ENCODE measurements around the gene BUD31.
"Not testable (repeated sequence)": the region's sequence is repeated elsewhere in the genome, so short reads cannot be mapped to it uniquely, and the experiment has no call there.

BUD31 gene

DNA sequence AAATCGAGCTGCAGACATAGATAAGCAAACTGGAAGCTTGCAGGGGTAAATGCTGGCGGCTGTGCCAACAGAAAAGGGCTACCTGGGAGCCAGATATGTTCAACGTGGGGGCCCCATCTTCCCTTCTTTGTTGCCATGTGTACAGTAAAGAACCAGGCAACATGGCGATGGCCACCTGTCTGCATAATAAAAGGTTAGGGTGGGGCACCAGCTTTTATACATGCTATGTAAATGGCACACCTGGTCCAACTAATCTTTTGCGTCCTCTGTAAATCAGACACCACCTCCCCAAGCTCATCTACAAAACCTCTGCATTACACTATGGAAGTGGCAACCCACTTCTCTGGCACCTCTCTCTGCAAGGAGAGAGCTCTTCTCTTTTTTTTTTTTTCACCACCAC is 13.9 kb downstream of the BUD31 start:
- CTCF ChIA-PET: interaction anchor here (0.6 kb wide), 1 partner anchor 1148 kb away, joined by 3 read pairs; no protein-coding TSS in a partner anchor

GRCh38 chr7:99424932-99425730 is 16.4 kb downstream of the BUD31 start:
- Histone ChIP-seq H3K27ac (ENCODE audit: insufficient read depth in 1 of 2, low read depth in 1 of 2, low read length in 2 of 2, poor library complexity in 1 of 2, severe bottlenecking in 2 of 2) (no peak overlapping the region), H3K36me3 (ENCODE audit: control insufficient read depth in 4 of 4, insufficient read depth in 4 of 4, low read length in 3 of 4) (peaks cover 3 to 63% (median 46%) of the 10 kb centered on the region in 4 experiments), H3K9me3 (ENCODE audit: control extremely low read depth in 1 of 5, control insufficient read depth in 4 of 5, insufficient read depth in 2 of 5, low read depth in 1 of 5, low read length in 4 of 5) (no peaks in the 10 kb centered on the region), H3K4me1 (ENCODE audit: control extremely low read depth in 1 of 4, control insufficient read depth in 4 of 4, insufficient read depth in 4 of 4, low read length in 3 of 4) (no peaks in the 10 kb centered on the region), H3K4me3 (ENCODE audit: control insufficient read depth in 1 of 7, extremely low read depth in 1 of 7, insufficient read depth in 4 of 7, low read depth in 2 of 7, low read length in 6 of 7) (no peak overlapping the region), H3K27me3 (replicated peaks in 2 of 5; ENCODE audit: control insufficient read depth in 4 of 5, insufficient read depth in 5 of 5, low read length in 4 of 5) (no peaks in the 10 kb centered on the region)
- 94% methylated on average over 22 of the region's 24 CpGs for WGBS (ENCODE audit: insufficient coverage)
- POLR2A ChIA-PET: no interaction called here
- no peak for DNase-seq
- CTCF ChIA-PET: no interaction called here

More for the DNA sequence above, 13.9 kb downstream of the BUD31 start:
- DNase-seq: no peak
- POLR2A ChIA-PET: interaction anchor here (0.9 kb wide), 1 partner anchor 14 kb away, joined by 5 read pairs; the partner anchor contains the start of genes BUD31 and PDAP1
- 100% methylated on average over 5 of the region's 5 CpGs for WGBS (ENCODE audit: insufficient coverage)
- Histone ChIP-seq H3K27me3 (replicated peaks in 2 of 5; ENCODE audit: control insufficient read depth in 4 of 5, insufficient read depth in 5 of 5, low read length in 4 of 5) (no peaks in the 10 kb centered on the region), H3K4me3 (ENCODE audit: control insufficient read depth in 1 of 7, extremely low read depth in 1 of 7, insufficient read depth in 4 of 7, low read depth in 2 of 7, low read length in 6 of 7) (no peak overlapping the region), H3K4me1 (ENCODE audit: control extremely low read depth in 1 of 4, control insufficient read depth in 4 of 4, insufficient read depth in 4 of 4, low read length in 3 of 4) (no peaks in the 10 kb centered on the region), H3K9me3 (ENCODE audit: control extremely low read depth in 1 of 5, control insufficient read depth in 4 of 5, insufficient read depth in 2 of 5, low read depth in 1 of 5, low read length in 4 of 5) (no peaks in the 10 kb centered on the region), H3K27ac (ENCODE audit: insufficient read depth in 1 of 2, low read depth in 1 of 2, low read length in 2 of 2, poor library complexity in 1 of 2, severe bottlenecking in 2 of 2) (no peak overlapping the region), H3K36me3 (ENCODE audit: control insufficient read depth in 4 of 4, insufficient read depth in 4 of 4, low read length in 3 of 4) (peaks cover 5 to 71% (median 52%) of the 10 kb centered on the region in 4 experiments)

GRCh38 chr7:99428972-99429566 is 20.3 kb downstream of the BUD31 start:
- Histone ChIP-seq H3K27ac (ENCODE audit: insufficient read depth in 1 of 2, low read depth in 1 of 2, low read length in 2 of 2, poor library complexity in 1 of 2, severe bottlenecking in 2 of 2) (no peak overlapping the region), H3K4me3 (ENCODE audit: control insufficient read depth in 1 of 7, extremely low read depth in 1 of 7, insufficient read depth in 4 of 7, low read depth in 2 of 7, low read length in 6 of 7) (no peak overlapping the region)
- WGBS (ENCODE audit: insufficient coverage): 95% methylated on average over 10 of the region's 10 CpGs

GRCh38 chr7:99429756-99430155 is 21.0 kb downstream of the BUD31 start:
- POLR2A ChIA-PET: no interaction called here
- H3K27ac ChIP-seq (ENCODE audit: insufficient read depth in 1 of 2, low read depth in 1 of 2, low read length in 2 of 2, poor library complexity in 1 of 2, severe bottlenecking in 2 of 2): no peak overlapping the region
- no peaks in the 10 kb centered on the region for H3K27me3 ChIP-seq (replicated peaks in 2 of 5; ENCODE audit: control insufficient read depth in 4 of 5, insufficient read depth in 5 of 5, low read length in 4 of 5)

More at GRCh38 chr7:99428972-99429566, 20.3 kb downstream of the BUD31 start:
- CTCF ChIA-PET: interaction anchor here (1.1 kb wide), 1 partner anchor 9 kb away, joined by 6 read pairs; no protein-coding TSS in a partner anchor
- Histone ChIP-seq H3K9me3 (ENCODE audit: control extremely low read depth in 1 of 5, control insufficient read depth in 4 of 5, insufficient read depth in 2 of 5, low read depth in 1 of 5, low read length in 4 of 5) (no peaks in the 10 kb centered on the region), H3K4me1 (ENCODE audit: control extremely low read depth in 1 of 4, control insufficient read depth in 4 of 4, insufficient read depth in 4 of 4, low read length in 3 of 4) (no peaks in the 10 kb centered on the region), H3K27me3 (replicated peaks in 2 of 5; ENCODE audit: control insufficient read depth in 4 of 5, insufficient read depth in 5 of 5, low read length in 4 of 5) (no peaks in the 10 kb centered on the region), H3K36me3 (ENCODE audit: control insufficient read depth in 4 of 4, insufficient read depth in 4 of 4, low read length in 3 of 4) (peaks cover 6 to 60% (median 45%) of the 10 kb centered on the region in 4 experiments)
- POLR2A ChIA-PET: no interaction called here
- DNase-seq: no peak

GRCh38 chr7:99431756-99432540 is 23.2 kb downstream of the BUD31 start:
- DNase-seq; H3K9me3 ChIP-seq (ENCODE audit: control extremely low read depth in 1 of 5, control insufficient read depth in 4 of 5, insufficient read depth in 2 of 5, low read depth in 1 of 5, low read length in 4 of 5); H3K4me1 ChIP-seq (ENCODE audit: control extremely low read depth in 1 of 4, control insufficient read depth in 4 of 4, insufficient read depth in 4 of 4, low read length in 3 of 4); CTCF ChIA-PET; H3K27ac ChIP-seq (ENCODE audit: insufficient read depth in 1 of 2, low read depth in 1 of 2, low read length in 2 of 2, poor library complexity in 1 of 2, severe bottlenecking in 2 of 2); H3K27me3 ChIP-seq (replicated peaks in 2 of 5; ENCODE audit: control insufficient read depth in 4 of 5, insufficient read depth in 5 of 5, low read length in 4 of 5); H3K4me3 ChIP-seq (ENCODE audit: control insufficient read depth in 1 of 7, extremely low read depth in 1 of 7, insufficient read depth in 4 of 7, low read depth in 2 of 7, low read length in 6 of 7): not testable (repeated sequence)
- 97% methylated on average over 12 of the region's 13 CpGs for WGBS (ENCODE audit: insufficient coverage)
- POLR2A ChIA-PET: interaction anchor here (0.7 kb wide), 1 partner anchor 34 kb away, joined by 3 read pairs; no protein-coding TSS in a partner anchor
- peaks cover 5 to 52% (median 42%) of the 10 kb centered on the region in 4 experiments for H3K36me3 ChIP-seq (ENCODE audit: control insufficient read depth in 4 of 4, insufficient read depth in 4 of 4, low read length in 3 of 4)

More at GRCh38 chr7:99429756-99430155, 21.0 kb downstream of the BUD31 start:
- Histone ChIP-seq H3K36me3 (ENCODE audit: control insufficient read depth in 4 of 4, insufficient read depth in 4 of 4, low read length in 3 of 4) (peaks cover 6 to 58% (median 45%) of the 10 kb centered on the region in 4 experiments), H3K4me1 (ENCODE audit: control extremely low read depth in 1 of 4, control insufficient read depth in 4 of 4, insufficient read depth in 4 of 4, low read length in 3 of 4) (no peaks in the 10 kb centered on the region), H3K4me3 (ENCODE audit: control insufficient read depth in 1 of 7, extremely low read depth in 1 of 7, insufficient read depth in 4 of 7, low read depth in 2 of 7, low read length in 6 of 7) (no peak overlapping the region), H3K9me3 (ENCODE audit: control extremely low read depth in 1 of 5, control insufficient read depth in 4 of 5, insufficient read depth in 2 of 5, low read depth in 1 of 5, low read length in 4 of 5) (no peaks in the 10 kb centered on the region)
- CTCF ChIA-PET: interaction anchor here (1.0 to 1.2 kb wide), 3 partner anchors 10 to 16 kb away, joined by 3 to 6 read pairs (median 3); no protein-coding TSS in a partner anchor
- 95% methylated on average over 6 of the region's 8 CpGs for WGBS (ENCODE audit: insufficient coverage)
- DNase-seq: no peak

GRCh38 chr7:99433158-99433557 is 24.4 kb downstream of the BUD31 start:
- peaks cover 5 to 51% (median 42%) of the 10 kb centered on the region in 4 experiments for H3K36me3 ChIP-seq (ENCODE audit: control insufficient read depth in 4 of 4, insufficient read depth in 4 of 4, low read length in 3 of 4)
- DNase-seq: no peak
- no peaks in the 10 kb centered on the region for H3K27me3 ChIP-seq (replicated peaks in 2 of 5; ENCODE audit: control insufficient read depth in 4 of 5, insufficient read depth in 5 of 5, low read length in 4 of 5)
- CTCF ChIA-PET: interaction anchor here (0.6 kb wide), 1 partner anchor 63 kb away, joined by 3 read pairs; no protein-coding TSS in a partner anchor
- H3K9me3 ChIP-seq (ENCODE audit: control extremely low read depth in 1 of 5, control insufficient read depth in 4 of 5, insufficient read depth in 2 of 5, low read depth in 1 of 5, low read length in 4 of 5): no peaks in the 10 kb centered on the region
- POLR2A ChIA-PET: no interaction called here
- H3K4me1 ChIP-seq (ENCODE audit: control extremely low read depth in 1 of 4, control insufficient read depth in 4 of 4, insufficient read depth in 4 of 4, low read length in 3 of 4): peaks cover 0 to 9% (median 4%) of the 10 kb centered on the region in 4 experiments
- H3K27ac ChIP-seq (ENCODE audit: insufficient read depth in 1 of 2, low read depth in 1 of 2, low read length in 2 of 2, poor library complexity in 1 of 2, severe bottlenecking in 2 of 2): no peak overlapping the region
- 90% methylated on average over 2 of the region's 9 CpGs for WGBS (ENCODE audit: insufficient coverage)
- H3K4me3 ChIP-seq (ENCODE audit: control insufficient read depth in 1 of 7, extremely low read depth in 1 of 7, insufficient read depth in 4 of 7, low read depth in 2 of 7, low read length in 6 of 7): no peak overlapping the region

All from common myeloid progenitor, CD34-positive (primary cell).